HepG2 (cell line): ENCODE measurements around the gene NPHP4. TPM values are rescaled to one million over a fixed set of nuclear protein-coding genes. Genes with fewer than 3 reads are reported as not detected.

Experiments used
- ARID5B ChIP-seq: IDR thresholded peaks from 2 replicates; pipeline ENCODE4 v1.4.0; 2020; ENCODE audit warnings: mild to moderate bottlenecking, missing genetic modification reagents
- ETV5 ChIP-seq: IDR thresholded peaks from 2 replicates; pipeline ENCODE4 v1.6.1; 2018; ENCODE audit warnings: missing biosample characterization, missing genetic modification reagents, inconsistent platforms, borderline replicate concordance
- HDAC2 ChIP-seq: sonication (generic); formaldehyde crosslinking; IDR thresholded peaks from 2 replicates; pipeline ENCODE4 v1.4.0; 2020; ENCODE audit warnings: missing genetic modification reagents
- IRF2 ChIP-seq: IDR thresholded peaks from 2 replicates; pipeline ENCODE4 v1.6.1; 2018; ENCODE audit warnings: missing genetic modification reagents, missing compliant biosample characterization
- MXI1 ChIP-seq: IDR thresholded peaks from 3 replicates; pipeline ENCODE4 v1.6.1; 2012; ENCODE audit warnings: low read depth, low read length, inconsistent platforms, borderline replicate concordance
- PATZ1 ChIP-seq: sonication (generic); formaldehyde crosslinking; IDR thresholded peaks from 2 replicates; pipeline ENCODE4 v1.4.0; 2020; ENCODE audit warnings: missing genetic modification reagents
- RELA ChIP-seq: sonication (generic); formaldehyde crosslinking; IDR thresholded peaks from 2 replicates; pipeline ENCODE4 v1.4.0; 2020; ENCODE audit warnings: missing genetic modification reagents
- SIN3B ChIP-seq: fragments of 150-350 bp; IDR thresholded peaks from 2 replicates; pipeline ENCODE4 v1.6.1; 2014; ENCODE audit warnings: low read length
- ZNF704 ChIP-seq: sonication (generic); formaldehyde crosslinking; IDR thresholded peaks from 2 replicates; pipeline ENCODE4 v1.8.1; 2023; ENCODE audit warnings: mild to moderate bottlenecking, inconsistent platforms, moderate library complexity, missing genetic modification reagents, borderline replicate concordance
- ZNF772 ChIP-seq: sonication (generic); formaldehyde crosslinking; IDR thresholded peaks from 2 replicates; pipeline ENCODE4 v1.5.0; 2020; ENCODE audit warnings: mild to moderate bottlenecking, missing genetic modification reagents
- polyA plus RNA-seq, 8 experiments: library from polyadenylated mRNA; depleted of rRNA in 3 of 8; stranded (reverse) in 7 of 8; unstranded in 1 of 8; fragments of >200 nt; fragmentation: Illumina TruSeq in 4 of 8; extraction: Trizol in 4 of 8; gene quantifications; 2 replicates each; pipeline versions ENCODE4 v1.2.1 to v1.2.3, GENCODE V29; 2011 to 2016; ENCODE audit warnings: low read depth in 4 of 8, missing spikeins in 1 of 8, mixed read lengths in 1 of 8; ENCODE audit not compliant: insufficient read depth in 1 of 8
- total RNA-seq, 5 experiments: library from RNA; depleted of rRNA; stranded (reverse); fragments of >200 nt; fragmentation: Illumina TruSeq; extraction: Trizol; gene quantifications; 2 replicates each; pipeline ENCODE4 v1.2.3, GENCODE V29; 2016; ENCODE audit warnings: low read depth in 1 of 5
- TF ChIP-seq, protein P1 (sequence below): IDR thresholded peaks from 2 replicates; pipeline ENCODE4 v1.6.1; 2016; ENCODE audit warnings: low read depth
- TF ChIP-seq, protein P2 (sequence below): sonication (generic); formaldehyde crosslinking; IDR thresholded peaks from 2 replicates; pipeline ENCODE4 v1.4.0; 2020; ENCODE audit warnings: missing genetic modification reagents, borderline replicate concordance
- TF ChIP-seq, protein P3 (sequence below): sonication (generic); formaldehyde crosslinking; IDR thresholded peaks from 2 replicates; pipeline ENCODE4 v1.5.0; 2020; ENCODE audit warnings: missing genetic modification reagents

The NPHP4 gene
- total and polyA plus RNA-seq, 2 of the 13 experiments (the other 11 are each of a cell fraction or from before 2014, with no cell fraction given), result 4.4 to 6.8 TPM

GRCh38 chr1:5949085-5949760 is 43.0 kb downstream of the NPHP4 start (continued):
- TF ChIP-seq HDAC2 (peak; percentile 66; the same call in 1 of the 2 replicates), MXI1 (peak; percentile 77; the same call in 2 of the 3 replicates), ARID5B (CRISPR knock-in tag) (peak; percentile 73), PATZ1 (peak; percentile 75; the same call in 1 of the 2 replicates), IRF2 (CRISPR knock-in tag) (0 out of 2 replicates have a peak, but pooled peaks have one; percentile 46), RELA (CRISPR knock-in tag) (no peak), ZNF704 (CRISPR knock-in tag) (no peak), ETV5 (CRISPR knock-in tag) (peak; percentile 67; the same call in 1 of the 2 replicates), SIN3B (no peak), ZNF772 (CRISPR knock-in tag) (peak; percentile 65; the same call in 1 of the 2 replicates)
- TF ChIP-seq, protein P1, sequence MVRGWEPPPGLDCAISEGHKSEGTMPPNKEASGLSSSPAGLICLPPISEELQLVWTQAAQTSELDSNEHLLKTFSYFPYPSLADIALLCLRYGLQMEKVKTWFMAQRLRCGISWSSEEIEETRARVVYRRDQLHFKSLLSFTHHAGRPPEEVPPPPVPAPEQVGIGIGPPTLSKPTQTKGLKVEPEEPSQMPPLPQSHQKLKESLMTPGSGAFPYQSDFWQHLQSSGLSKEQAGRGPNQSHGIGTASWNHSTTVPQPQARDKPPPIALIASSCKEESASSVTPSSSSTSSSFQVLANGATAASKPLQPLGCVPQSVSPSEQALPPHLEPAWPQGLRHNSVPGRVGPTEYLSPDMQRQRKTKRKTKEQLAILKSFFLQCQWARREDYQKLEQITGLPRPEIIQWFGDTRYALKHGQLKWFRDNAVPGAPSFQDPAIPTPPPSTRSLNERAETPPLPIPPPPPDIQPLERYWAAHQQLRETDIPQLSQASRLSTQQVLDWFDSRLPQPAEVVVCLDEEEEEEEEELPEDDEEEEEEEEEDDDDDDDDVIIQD (CRISPR knock-in tag), result no peak
- TF ChIP-seq, protein P2, sequence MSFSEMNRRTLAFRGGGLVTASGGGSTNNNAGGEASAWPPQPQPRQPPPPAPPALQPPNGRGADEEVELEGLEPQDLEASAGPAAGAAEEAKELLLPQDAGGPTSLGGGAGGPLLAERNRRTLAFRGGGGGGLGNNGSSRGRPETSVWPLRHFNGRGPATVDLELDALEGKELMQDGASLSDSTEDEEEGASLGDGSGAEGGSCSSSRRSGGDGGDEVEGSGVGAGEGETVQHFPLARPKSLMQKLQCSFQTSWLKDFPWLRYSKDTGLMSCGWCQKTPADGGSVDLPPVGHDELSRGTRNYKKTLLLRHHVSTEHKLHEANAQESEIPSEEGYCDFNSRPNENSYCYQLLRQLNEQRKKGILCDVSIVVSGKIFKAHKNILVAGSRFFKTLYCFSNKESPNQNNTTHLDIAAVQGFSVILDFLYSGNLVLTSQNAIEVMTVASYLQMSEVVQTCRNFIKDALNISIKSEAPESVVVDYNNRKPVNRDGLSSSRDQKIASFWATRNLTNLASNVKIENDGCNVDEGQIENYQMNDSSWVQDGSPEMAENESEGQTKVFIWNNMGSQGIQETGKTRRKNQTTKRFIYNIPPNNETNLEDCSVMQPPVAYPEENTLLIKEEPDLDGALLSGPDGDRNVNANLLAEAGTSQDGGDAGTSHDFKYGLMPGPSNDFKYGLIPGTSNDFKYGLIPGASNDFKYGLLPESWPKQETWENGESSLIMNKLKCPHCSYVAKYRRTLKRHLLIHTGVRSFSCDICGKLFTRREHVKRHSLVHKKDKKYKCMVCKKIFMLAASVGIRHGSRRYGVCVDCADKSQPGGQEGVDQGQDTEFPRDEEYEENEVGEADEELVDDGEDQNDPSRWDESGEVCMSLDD (CRISPR knock-in tag), result peak; percentile 85; the same call in 1 of the 2 replicates
- TF ChIP-seq, protein P3, sequence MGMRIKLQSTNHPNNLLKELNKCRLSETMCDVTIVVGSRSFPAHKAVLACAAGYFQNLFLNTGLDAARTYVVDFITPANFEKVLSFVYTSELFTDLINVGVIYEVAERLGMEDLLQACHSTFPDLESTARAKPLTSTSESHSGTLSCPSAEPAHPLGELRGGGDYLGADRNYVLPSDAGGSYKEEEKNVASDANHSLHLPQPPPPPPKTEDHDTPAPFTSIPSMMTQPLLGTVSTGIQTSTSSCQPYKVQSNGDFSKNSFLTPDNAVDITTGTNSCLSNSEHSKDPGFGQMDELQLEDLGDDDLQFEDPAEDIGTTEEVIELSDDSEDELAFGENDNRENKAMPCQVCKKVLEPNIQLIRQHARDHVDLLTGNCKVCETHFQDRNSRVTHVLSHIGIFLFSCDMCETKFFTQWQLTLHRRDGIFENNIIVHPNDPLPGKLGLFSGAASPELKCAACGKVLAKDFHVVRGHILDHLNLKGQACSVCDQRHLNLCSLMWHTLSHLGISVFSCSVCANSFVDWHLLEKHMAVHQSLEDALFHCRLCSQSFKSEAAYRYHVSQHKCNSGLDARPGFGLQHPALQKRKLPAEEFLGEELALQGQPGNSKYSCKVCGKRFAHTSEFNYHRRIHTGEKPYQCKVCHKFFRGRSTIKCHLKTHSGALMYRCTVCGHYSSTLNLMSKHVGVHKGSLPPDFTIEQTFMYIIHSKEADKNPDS, result no peak
